22Rv1 (cell line): Measurements from ENCODE around the gene STK10.

Source experiments
- H3K27ac ChIP-seq: fragments of 450-650 bp; 2 replicates; pipeline ENCODE4 v1.5.1; 2017
- ZFX ChIP-seq: fragments of 450-650 bp; IDR thresholded peaks from 2 replicates; pipeline ENCODE4 v1.6.1; 2017; ENCODE audit warnings: antibody characterized with exemption, borderline replicate concordance
- TF ChIP-seq, protein P1 (sequence below): fragments of 450-650 bp; IDR thresholded peaks from 2 replicates; pipeline ENCODE4 v1.5.1; 2017; ENCODE audit warnings: mild to moderate bottlenecking

Gene STK10

DNA sequence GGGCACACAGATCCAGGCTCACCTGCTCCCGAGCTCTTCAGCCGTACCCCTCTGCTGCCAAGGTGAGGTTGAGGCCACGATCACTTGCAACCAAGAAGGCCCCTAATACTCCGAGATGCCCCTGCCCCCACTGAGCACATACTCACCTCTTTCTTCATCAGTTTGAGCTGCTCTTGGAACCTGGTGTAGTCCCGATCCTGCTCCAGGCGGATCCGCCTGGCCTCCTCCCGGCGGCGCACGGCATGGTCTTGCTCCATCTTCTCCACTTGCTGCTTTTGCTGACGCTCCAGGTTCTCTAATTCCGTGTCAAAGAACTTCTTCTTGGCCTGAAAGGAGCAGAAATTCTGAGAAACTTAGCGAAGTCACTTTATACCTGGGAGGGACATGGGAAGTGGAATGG lies 105.8 kb downstream of the STK10 start:
- TF ChIP-seq, protein P1, sequence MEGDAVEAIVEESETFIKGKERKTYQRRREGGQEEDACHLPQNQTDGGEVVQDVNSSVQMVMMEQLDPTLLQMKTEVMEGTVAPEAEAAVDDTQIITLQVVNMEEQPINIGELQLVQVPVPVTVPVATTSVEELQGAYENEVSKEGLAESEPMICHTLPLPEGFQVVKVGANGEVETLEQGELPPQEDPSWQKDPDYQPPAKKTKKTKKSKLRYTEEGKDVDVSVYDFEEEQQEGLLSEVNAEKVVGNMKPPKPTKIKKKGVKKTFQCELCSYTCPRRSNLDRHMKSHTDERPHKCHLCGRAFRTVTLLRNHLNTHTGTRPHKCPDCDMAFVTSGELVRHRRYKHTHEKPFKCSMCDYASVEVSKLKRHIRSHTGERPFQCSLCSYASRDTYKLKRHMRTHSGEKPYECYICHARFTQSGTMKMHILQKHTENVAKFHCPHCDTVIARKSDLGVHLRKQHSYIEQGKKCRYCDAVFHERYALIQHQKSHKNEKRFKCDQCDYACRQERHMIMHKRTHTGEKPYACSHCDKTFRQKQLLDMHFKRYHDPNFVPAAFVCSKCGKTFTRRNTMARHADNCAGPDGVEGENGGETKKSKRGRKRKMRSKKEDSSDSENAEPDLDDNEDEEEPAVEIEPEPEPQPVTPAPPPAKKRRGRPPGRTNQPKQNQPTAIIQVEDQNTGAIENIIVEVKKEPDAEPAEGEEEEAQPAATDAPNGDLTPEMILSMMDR, result no peak
- no peak for TF ChIP-seq ZFX
- no peak overlapping the region for H3K27ac ChIP-seq

DNA sequence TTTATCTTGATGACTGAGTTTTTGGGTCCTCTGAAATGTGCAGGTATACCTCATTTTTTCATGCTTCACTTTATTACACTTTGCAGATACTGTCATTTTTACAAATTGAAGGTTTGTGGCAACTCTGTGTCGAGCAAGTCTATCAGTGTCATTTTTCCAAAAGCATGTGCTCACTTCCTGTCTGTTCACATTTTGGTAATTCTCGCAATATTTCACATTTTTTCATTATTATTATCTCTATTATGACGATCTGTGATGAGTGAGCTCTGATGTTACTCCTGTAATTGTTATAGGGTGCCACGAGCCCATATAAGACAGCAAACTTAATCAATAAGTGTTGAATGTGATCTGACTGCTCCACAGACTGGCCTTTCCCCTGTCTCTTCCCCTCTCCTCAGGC lies 108.1 kb downstream of the STK10 start:
- TF ChIP-seq, protein P1, result no peak
- TF ChIP-seq ZFX, result no peak
- H3K27ac ChIP-seq, result no peak overlapping the region

- no peak for TF ChIP-seq ZFX
- TF ChIP-seq, protein P1, result no peak
- no peak overlapping the region for H3K27ac ChIP-seq
These were observed 109.2 kb downstream of the STK10 start for GRCh38 chr5:172078726-172079345.

DNA sequence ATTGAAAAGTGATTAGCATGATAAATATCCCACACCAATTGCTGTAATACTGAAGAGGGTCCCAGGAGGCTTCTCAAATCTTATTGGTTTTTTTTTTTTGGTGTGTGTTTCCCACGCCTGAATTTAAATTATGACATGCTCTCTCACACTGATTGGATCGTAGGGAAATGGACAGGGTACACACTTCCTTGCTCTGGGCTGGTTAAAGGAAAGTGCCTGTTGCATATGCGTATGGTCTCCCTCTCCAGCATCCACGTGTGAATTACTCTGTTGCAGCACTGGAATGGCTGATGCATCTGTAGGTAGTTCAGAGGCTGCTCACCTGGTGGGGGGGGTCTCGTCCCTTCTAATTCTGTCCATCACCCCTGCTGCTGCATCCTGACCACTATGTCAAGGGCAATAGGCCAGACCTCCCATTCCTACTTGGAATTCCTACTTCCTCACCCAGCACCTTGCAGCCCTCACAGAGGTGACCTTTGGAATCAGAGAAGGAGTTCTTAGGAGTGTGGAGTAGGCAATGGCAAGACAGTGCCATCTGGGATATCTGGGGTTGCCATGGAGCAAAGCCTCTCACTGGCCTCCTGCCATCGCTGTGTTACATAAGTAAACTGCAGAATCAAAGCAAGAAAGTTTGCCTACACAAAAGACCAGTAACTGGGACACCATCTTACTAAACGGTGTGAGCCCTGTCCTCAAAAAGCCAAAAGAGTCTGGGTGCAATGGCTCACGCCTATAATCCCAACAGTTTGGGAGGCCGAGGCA lies 110.2 kb downstream of the STK10 start:
- H3K27ac ChIP-seq, result no peak overlapping the region
- no peak for TF ChIP-seq ZFX
- TF ChIP-seq, protein P1, result no peak

DNA sequence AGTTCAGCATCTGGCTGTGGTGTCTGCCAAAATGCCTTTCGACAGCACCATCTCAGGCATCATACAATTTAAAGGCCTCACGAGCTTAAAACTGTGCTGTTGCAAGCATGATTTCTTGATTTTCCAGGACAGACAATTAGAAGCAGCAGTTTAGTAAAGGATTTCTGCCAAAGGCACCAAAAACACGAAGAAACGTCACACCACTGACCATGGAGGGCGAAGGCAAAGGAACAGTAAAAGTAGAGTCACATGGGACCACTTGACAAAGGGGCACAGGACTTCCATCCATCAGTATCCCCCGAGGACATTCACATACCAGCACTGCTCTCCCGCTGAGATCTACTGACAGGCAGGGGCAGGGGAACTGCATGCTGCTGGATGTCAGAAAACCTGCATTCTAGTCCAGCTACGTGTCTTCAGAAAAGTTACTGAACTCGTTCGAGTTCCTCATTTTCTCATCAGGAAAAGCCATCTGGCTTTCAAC lies 111.2 kb downstream of the STK10 start:
- H3K27ac ChIP-seq, result no peak overlapping the region
- TF ChIP-seq, protein P1, result no peak
- TF ChIP-seq ZFX, result no peak

DNA sequence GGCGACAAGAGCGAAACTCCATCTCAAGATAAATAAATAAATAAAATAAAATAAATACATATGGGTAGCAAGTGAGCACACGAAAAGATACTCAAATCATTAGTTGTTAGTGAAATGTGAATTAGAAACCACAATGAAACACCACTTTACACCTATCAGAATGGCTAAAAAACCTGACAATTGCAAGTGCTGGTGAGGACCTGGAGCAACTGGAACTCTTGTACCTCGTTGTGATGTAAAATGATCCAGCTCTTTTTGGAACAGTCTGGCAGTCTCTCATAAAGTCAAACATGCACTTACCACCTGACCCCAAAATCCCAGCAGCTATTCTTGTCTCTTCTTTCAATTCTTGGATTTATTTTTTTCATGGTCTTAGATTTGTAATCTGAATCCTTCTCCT lies 112.4 kb downstream of the STK10 start:
- TF ChIP-seq ZFX, result no peak
- H3K27ac ChIP-seq, result no peak overlapping the region

DNA sequence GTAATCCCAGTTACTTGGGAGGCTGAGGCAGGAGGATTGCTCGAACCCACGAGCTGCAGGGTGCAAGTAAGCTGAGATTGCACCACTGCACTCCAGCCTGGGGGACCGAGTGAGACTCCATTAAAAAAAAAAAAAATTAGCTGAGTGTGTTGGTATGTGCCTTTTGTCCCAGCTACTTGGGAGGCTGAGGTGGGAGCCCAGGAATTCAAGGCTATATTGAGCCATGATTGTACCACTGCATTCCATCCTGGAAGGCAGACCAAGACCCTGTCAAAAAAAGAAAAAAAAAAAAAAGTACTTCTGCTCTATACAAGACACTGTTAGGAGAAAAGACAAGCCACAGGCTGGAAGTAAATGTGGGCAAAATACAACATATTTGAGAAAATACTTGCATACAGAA lies 113.1 kb downstream of the STK10 start:
- TF ChIP-seq, protein P1, result no peak
- TF ChIP-seq ZFX, result no peak
- no peak overlapping the region for H3K27ac ChIP-seq
